Smooth muscle cell (in vitro differentiated cells): ENCODE measurements around the gene CD8A. TPM values are rescaled to one million over a fixed set of nuclear protein-coding genes. Genes with fewer than 3 reads are reported as not detected.

ENCODE experiments used
- DNase-seq: peaks from one replicate; lab custom pipeline; 2025; ENCODE audit not compliant: unreplicated experiment; lab: John Stamatoyannopoulos, UW
- H2AFZ ChIP-seq: fragments of 200-600 bp; sonication (generic); 2 replicates; pipeline ENCODE4 v1.6.0; 2016; ENCODE audit warnings: antibody characterized with exemption, low read depth, mild to moderate bottlenecking
- H3F3A ChIP-seq: fragments of 200-600 bp; sonication (generic); 2 replicates; pipeline ENCODE4 v1.6.0; 2017; ENCODE audit warnings: antibody characterized with exemption, low read depth
- H3K27ac ChIP-seq: fragments of 200-600 bp; sonication (generic); 2 replicates; pipeline ENCODE4 v1.5.1; 2016; ENCODE audit warnings: low read depth, mild to moderate bottlenecking
- H3K27me3 ChIP-seq: fragments of 200-600 bp; sonication (generic); 2 replicates; pipeline ENCODE4 v1.6.1; 2016; ENCODE audit warnings: low read depth, mild to moderate bottlenecking
- H3K36me3 ChIP-seq: fragments of 200-600 bp; sonication (generic); 2 replicates; pipeline ENCODE4 v1.5.1; 2016; ENCODE audit warnings: low read depth
- H3K4me1 ChIP-seq: fragments of 200-600 bp; sonication (generic); 2 replicates; pipeline ENCODE4 v1.5.1; 2016; ENCODE audit warnings: low read depth
- H3K4me2 ChIP-seq: fragments of 200-600 bp; sonication (generic); 2 replicates; pipeline ENCODE4 v1.6.0; 2016; ENCODE audit warnings: mild to moderate bottlenecking
- H3K4me3 ChIP-seq: fragments of 200-600 bp; sonication (generic); 2 replicates; pipeline ENCODE4 v1.5.1; 2016; ENCODE audit warnings: mild to moderate bottlenecking
- H3K79me2 ChIP-seq: fragments of 200-600 bp; sonication (generic); 2 replicates; pipeline ENCODE4 v1.6.0; 2016; ENCODE audit warnings: low read depth, mild to moderate bottlenecking
- H3K9ac ChIP-seq: fragments of 200-600 bp; sonication (generic); 2 replicates; pipeline ENCODE4 v1.6.0; 2016; ENCODE audit warnings: low read depth
- H3K9me3 ChIP-seq: fragments of 200-600 bp; sonication (generic); replicated peaks from 2 replicates; pipeline ENCODE4 v1.5.1; 2016; ENCODE audit warnings: low read depth
- H4K20me1 ChIP-seq: fragments of 200-600 bp; sonication (generic); 2 replicates; pipeline ENCODE4 v1.6.0; 2016; ENCODE audit warnings: low read depth
- WGBS: methylation state at CpG from one replicate; pipeline ENCODE4 v1.1.7; 2016; ENCODE audit warnings: low lambda C conversion rate; 5-methylcytosine and 5-hydroxymethylcytosine counted together
- polyA plus RNA-seq: library from polyadenylated mRNA; unstranded; fragments of >200 nt; fragmentation: Nextera tagmentation; extraction: Ambion mirVana; gene quantifications from 2 replicates; pipeline ENCODE4 v1.2.1, GENCODE V29; 2016
- total RNA-seq: library from RNA; depleted of rRNA; stranded (reverse); fragments of >200 nt; gene quantifications from 2 replicates; pipeline ENCODE4 v1.2.3, GENCODE V29; 2014
- TF ChIP-seq, protein P1 (sequence below): fragments of 200-600 bp; sonication (generic); IDR thresholded peaks from 2 replicates; pipeline ENCODE4 v1.5.1; 2017; ENCODE audit warnings: borderline replicate concordance, mild to moderate bottlenecking, antibody characterized with exemption; ENCODE audit not compliant: insufficient read depth, poor library complexity, severe bottlenecking

Gene CD8A
- total and polyA plus RNA-seq, 2 experiments from 2014 or later, result not detected

DNA sequence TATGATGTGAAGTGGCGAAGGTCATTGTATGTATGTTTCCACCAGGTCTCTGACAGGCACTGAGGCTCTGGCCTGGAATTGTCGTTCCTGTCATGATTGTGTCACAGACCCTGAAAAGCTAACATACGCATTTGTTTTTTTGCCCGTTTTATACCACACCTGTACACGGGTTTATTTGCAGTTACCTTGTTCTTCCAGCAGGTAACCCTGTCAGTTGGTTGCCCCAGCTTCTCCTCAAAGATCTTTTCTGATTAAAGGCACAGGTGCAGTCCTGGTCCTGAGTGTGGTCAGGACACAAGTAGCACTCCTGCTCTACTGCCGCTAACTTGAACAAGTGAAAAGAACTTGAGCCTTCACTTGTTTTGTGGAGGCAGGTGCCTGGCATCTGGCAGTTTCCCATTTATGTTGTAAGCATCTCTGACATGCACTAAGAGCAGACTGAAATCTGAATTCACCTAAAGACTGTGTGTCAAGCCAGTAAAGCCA, 19.9 kb downstream of the CD8A start:
- no peak overlapping the region for H3K9ac ChIP-seq
- H3K79me2 ChIP-seq, result no peaks in the 10 kb centered on the region
- TF ChIP-seq, protein P1, sequence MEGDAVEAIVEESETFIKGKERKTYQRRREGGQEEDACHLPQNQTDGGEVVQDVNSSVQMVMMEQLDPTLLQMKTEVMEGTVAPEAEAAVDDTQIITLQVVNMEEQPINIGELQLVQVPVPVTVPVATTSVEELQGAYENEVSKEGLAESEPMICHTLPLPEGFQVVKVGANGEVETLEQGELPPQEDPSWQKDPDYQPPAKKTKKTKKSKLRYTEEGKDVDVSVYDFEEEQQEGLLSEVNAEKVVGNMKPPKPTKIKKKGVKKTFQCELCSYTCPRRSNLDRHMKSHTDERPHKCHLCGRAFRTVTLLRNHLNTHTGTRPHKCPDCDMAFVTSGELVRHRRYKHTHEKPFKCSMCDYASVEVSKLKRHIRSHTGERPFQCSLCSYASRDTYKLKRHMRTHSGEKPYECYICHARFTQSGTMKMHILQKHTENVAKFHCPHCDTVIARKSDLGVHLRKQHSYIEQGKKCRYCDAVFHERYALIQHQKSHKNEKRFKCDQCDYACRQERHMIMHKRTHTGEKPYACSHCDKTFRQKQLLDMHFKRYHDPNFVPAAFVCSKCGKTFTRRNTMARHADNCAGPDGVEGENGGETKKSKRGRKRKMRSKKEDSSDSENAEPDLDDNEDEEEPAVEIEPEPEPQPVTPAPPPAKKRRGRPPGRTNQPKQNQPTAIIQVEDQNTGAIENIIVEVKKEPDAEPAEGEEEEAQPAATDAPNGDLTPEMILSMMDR, result no peak
- no peaks in the 10 kb centered on the region for H3F3A ChIP-seq
- H3K27me3 ChIP-seq, result no peaks in the 10 kb centered on the region
- peaks cover 3% of the 10 kb centered on the region for H3K36me3 ChIP-seq
- no peak overlapping the region for H2AFZ ChIP-seq
- no peak overlapping the region for H3K4me3 ChIP-seq
- H3K4me1 ChIP-seq, result no peaks in the 10 kb centered on the region
- H3K9me3 ChIP-seq, result no peaks in the 10 kb centered on the region
- 97% methylated on average over 6 of the region's 6 CpGs for WGBS
- no peak for DNase-seq
- no peak overlapping the region for H3K27ac ChIP-seq
- peaks cover 4% of the 10 kb centered on the region for H4K20me1 ChIP-seq
- no peak overlapping the region for H3K4me2 ChIP-seq

DNA sequence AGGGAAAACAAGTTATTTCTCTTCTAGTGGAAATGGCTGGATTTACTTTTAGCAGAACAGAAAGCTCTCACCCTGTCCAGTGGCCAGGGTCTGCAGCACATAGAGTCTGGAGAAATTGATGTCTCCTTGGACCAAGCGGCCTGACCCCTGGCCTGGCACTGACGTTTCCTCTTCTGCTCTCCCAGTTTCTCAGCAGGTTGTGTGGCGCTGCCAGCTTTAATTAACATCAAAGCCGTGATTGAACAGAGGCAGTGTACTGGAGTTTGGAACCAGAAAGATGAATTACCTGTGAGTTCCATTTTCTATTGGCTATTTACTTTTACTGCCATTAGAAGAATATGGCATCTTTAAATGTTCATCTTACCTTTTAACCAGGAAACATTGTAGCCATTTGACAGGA, 20.9 kb downstream of the CD8A start:
- Histone ChIP-seq H4K20me1 (peaks cover 9% of the 10 kb centered on the region), H3K9ac (no peak overlapping the region), H3K9me3 (no peaks in the 10 kb centered on the region), H3F3A (no peaks in the 10 kb centered on the region), H3K4me3 (no peak overlapping the region), H3K27ac (no peak overlapping the region), H3K4me2 (no peak overlapping the region), H2AFZ (no peak overlapping the region), H3K79me2 (no peaks in the 10 kb centered on the region), H3K27me3 (no peaks in the 10 kb centered on the region), H3K36me3 (peaks cover 3% of the 10 kb centered on the region), H3K4me1 (no peaks in the 10 kb centered on the region)
- DNase-seq, result no peak
- WGBS, result 98% methylated on average over 4 of the region's 4 CpGs
- TF ChIP-seq, protein P1, result no peak

DNA sequence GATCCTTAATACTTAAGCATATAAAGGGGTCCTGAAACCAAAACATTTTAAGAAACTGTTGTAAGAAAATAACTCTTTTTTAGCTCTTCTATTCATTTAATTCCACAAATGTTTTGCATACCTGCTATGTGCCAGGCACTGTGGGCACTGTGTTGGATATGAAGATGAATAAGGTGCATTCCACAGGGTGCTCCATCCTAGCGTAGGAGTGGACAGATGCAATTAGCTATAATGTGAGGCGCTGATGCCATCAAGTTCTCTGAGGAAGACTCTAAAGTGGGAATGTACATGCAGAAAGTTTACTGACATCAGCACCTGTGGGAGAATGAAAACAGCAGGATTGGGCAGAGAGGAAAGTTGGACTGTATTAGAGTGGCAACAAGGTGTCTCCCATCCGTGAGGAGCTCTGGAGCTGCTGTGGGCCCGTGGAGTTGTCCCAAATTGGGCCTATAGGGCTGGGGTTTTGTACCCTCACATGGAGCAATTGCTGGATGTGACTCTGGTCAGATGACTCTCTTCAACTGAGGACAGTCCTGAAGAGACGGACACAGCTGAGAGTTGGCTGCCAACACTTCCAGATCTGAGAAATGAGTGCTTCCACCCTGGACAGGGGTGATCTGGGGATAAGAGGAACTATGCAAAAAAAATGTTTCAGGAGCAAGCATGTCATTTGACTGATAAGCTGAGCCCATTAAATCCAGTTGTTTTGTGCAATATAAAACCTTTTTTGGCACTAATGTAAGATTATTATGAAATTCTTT, 22.3 kb downstream of the CD8A start:
- Histone ChIP-seq H3K4me2 (no peak overlapping the region), H4K20me1 (peaks cover 20% of the 10 kb centered on the region), H3K36me3 (peaks cover 3% of the 10 kb centered on the region), H3F3A (no peaks in the 10 kb centered on the region), H2AFZ (no peak overlapping the region), H3K27me3 (no peaks in the 10 kb centered on the region), H3K79me2 (no peaks in the 10 kb centered on the region), H3K27ac (no peak overlapping the region), H3K4me3 (no peak overlapping the region), H3K4me1 (no peaks in the 10 kb centered on the region), H3K9me3 (no peaks in the 10 kb centered on the region), H3K9ac (no peak overlapping the region)
- DNase-seq, result no peak
- 94% methylated on average over 5 of the region's 5 CpGs for WGBS
- TF ChIP-seq, protein P1, result no peak

DNA sequence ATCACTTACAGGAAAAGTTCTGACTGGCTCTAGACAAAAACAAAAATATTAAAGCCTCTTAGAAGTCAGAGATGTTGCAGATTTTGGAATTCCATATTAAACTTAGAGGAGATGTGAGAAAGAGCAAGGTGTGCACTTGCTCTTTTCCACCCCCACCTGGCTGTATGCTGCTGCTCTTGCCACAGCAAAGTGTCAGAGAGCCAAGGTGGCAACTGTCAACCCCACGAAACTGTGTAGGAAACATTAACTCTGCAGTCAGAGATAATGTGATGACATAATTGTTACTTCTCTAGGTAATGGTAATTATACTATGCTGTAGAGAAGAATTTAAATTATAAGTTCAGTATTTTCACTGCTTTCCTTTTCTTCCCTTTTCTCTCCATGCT, 25.4 kb downstream of the CD8A start:
- no peak overlapping the region for H3K9ac ChIP-seq
- H3K4me3 ChIP-seq, result no peak overlapping the region
- no peak overlapping the region for H3K27ac ChIP-seq
- H3K4me2 ChIP-seq, result no peak overlapping the region
- no peaks in the 10 kb centered on the region for H3K36me3 ChIP-seq
- H3K27me3 ChIP-seq, result no peaks in the 10 kb centered on the region
- H3K4me1 ChIP-seq, result no peaks in the 10 kb centered on the region
- TF ChIP-seq, protein P1, result no peak
- peaks cover 25% of the 10 kb centered on the region for H4K20me1 ChIP-seq
- H3K9me3 ChIP-seq, result no peaks in the 10 kb centered on the region
- WGBS, result 85% methylated on average over 1 of the region's 1 CpG
- H2AFZ ChIP-seq, result no peak overlapping the region
- DNase-seq, result no peak
- no peaks in the 10 kb centered on the region for H3K79me2 ChIP-seq
- no peaks in the 10 kb centered on the region for H3F3A ChIP-seq
